HCT116 (cell line): ENCODE data around the gene TBPL1.

Source experiments
- EGR1 ChIP-seq: IDR thresholded peaks from 2 replicates; pipeline ENCODE4 v1.6.1; 2012; ENCODE audit warnings: low read depth
- EZH2 ChIP-seq: fragments of 200-600 bp; sonication (generic); IDR thresholded peaks from 2 replicates; pipeline ENCODE4 v1.6.1; 2017; ENCODE audit warnings: antibody characterized with exemption, mixed run types
- POLR2A ChIP-seq: IDR thresholded peaks from 2 replicates; pipeline ENCODE4 v1.7.0; 2011; ENCODE audit warnings: borderline replicate concordance; ENCODE audit not compliant: insufficient read depth, insufficient read length; ENCODE audit errors: extremely low read depth
- POLR2AphosphoS5 ChIP-seq: IDR thresholded peaks from 2 replicates; pipeline ENCODE4 v1.6.1; 2011; ENCODE audit warnings: mild to moderate bottlenecking, low read depth, low read length, moderate library complexity
- RAD21 ChIP-seq: IDR thresholded peaks from 2 replicates; pipeline ENCODE4 v1.6.1; 2012; ENCODE audit warnings: low read depth, mild to moderate bottlenecking
- SIN3A ChIP-seq: IDR thresholded peaks from 2 replicates; pipeline ENCODE4 v1.6.1; 2012; ENCODE audit warnings: low read depth
- ZNF274 ChIP-seq: fragments of 200-500 bp; sonication (Bioruptor generic); IDR thresholded peaks from 2 replicates; pipeline ENCODE4 v1.6.1; 2014; ENCODE audit warnings: mild to moderate bottlenecking, low read depth, low read length, inconsistent platforms
- TF ChIP-seq, protein P1 (sequence below), 3 experiments: fragments of 200-600 bp in 1 of 3; sonication (generic) in 1 of 3; IDR thresholded peaks in 2 of 3; conservative IDR thresholded peaks in 1 of 3; 2 replicates each; pipeline ENCODE4 v1.5.1; 2012 to 2017; ENCODE audit warnings: low read depth in 2 of 3, low read length in 2 of 3, antibody characterized with exemption in 1 of 3, borderline replicate concordance in 1 of 3, control low read depth in 1 of 3, mild to moderate bottlenecking in 1 of 3, mixed read lengths in 1 of 3, mixed run types in 1 of 3, moderate library complexity in 1 of 3; ENCODE audit not compliant: insufficient read depth in 1 of 3
- TF ChIP-seq, protein P2 (sequence below): IDR thresholded peaks from 2 replicates; pipeline ENCODE4 v1.6.1; 2012; ENCODE audit warnings: low read depth

DNA sequence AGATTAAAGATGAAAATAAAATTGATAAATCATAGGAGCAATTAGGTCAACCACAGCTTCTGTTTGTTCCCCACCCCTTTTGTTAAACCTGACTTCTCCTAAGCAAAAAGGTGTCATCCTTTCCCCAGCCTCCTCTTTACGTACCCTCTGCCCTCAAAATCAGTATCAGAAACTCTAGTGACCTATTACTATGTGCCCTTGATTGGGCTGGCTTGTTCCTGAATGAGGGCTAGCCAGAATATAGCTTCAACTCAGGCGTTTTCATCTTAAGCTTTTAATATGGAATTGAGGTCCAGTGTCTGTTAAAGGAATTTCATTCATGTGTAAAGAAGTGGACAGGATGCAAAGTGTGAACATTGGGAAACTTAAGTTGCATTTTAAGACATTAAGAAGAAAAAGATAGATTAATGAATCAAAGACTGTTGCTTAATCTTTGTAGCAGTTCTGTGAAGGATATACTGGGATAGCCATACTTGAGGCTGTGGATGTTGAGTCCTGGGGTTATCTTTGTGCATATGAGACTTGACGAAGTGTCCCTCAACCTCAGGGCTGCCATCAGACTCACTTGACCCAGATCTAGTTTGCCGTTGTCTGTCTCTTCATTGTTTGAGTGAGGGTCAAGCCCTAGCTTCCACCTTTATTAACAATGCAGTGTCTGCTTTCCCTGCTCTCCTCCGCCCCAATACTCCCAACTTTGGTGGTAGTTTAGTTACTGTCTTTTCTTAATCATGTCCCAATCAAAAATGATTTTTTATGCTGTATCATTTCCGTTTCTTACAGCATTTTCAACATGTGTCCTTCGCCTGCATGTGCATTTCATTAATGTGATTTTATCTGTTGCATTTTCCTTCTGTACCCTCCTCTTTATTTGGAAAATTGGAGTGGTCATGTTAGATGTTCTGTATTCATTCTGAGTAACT is 1.9 kb downstream of the TBPL1 start:
- no peak for TF ChIP-seq ZNF274
- TF ChIP-seq, protein P1, sequence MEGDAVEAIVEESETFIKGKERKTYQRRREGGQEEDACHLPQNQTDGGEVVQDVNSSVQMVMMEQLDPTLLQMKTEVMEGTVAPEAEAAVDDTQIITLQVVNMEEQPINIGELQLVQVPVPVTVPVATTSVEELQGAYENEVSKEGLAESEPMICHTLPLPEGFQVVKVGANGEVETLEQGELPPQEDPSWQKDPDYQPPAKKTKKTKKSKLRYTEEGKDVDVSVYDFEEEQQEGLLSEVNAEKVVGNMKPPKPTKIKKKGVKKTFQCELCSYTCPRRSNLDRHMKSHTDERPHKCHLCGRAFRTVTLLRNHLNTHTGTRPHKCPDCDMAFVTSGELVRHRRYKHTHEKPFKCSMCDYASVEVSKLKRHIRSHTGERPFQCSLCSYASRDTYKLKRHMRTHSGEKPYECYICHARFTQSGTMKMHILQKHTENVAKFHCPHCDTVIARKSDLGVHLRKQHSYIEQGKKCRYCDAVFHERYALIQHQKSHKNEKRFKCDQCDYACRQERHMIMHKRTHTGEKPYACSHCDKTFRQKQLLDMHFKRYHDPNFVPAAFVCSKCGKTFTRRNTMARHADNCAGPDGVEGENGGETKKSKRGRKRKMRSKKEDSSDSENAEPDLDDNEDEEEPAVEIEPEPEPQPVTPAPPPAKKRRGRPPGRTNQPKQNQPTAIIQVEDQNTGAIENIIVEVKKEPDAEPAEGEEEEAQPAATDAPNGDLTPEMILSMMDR (IDR thresholded peaks at IDR 0.05 in 2 of 3, conservative IDR thresholded peaks at IDR 0.05 in 1 of 3; ENCODE audit: borderline replicate concordance in 1 of 3, insufficient read depth in 1 of 3, low read depth in 2 of 3, low read length in 2 of 3) = no peak
- TF ChIP-seq, protein P2, sequence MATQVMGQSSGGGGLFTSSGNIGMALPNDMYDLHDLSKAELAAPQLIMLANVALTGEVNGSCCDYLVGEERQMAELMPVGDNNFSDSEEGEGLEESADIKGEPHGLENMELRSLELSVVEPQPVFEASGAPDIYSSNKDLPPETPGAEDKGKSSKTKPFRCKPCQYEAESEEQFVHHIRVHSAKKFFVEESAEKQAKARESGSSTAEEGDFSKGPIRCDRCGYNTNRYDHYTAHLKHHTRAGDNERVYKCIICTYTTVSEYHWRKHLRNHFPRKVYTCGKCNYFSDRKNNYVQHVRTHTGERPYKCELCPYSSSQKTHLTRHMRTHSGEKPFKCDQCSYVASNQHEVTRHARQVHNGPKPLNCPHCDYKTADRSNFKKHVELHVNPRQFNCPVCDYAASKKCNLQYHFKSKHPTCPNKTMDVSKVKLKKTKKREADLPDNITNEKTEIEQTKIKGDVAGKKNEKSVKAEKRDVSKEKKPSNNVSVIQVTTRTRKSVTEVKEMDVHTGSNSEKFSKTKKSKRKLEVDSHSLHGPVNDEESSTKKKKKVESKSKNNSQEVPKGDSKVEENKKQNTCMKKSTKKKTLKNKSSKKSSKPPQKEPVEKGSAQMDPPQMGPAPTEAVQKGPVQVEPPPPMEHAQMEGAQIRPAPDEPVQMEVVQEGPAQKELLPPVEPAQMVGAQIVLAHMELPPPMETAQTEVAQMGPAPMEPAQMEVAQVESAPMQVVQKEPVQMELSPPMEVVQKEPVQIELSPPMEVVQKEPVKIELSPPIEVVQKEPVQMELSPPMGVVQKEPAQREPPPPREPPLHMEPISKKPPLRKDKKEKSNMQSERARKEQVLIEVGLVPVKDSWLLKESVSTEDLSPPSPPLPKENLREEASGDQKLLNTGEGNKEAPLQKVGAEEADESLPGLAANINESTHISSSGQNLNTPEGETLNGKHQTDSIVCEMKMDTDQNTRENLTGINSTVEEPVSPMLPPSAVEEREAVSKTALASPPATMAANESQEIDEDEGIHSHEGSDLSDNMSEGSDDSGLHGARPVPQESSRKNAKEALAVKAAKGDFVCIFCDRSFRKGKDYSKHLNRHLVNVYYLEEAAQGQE = no peak
- TF ChIP-seq EGR1 = no peak
- TF ChIP-seq POLR2A = no peak
- TF ChIP-seq SIN3A = no peak
- TF ChIP-seq RAD21 = no peak
- TF ChIP-seq EZH2 = no peak
- no peak for TF ChIP-seq POLR2AphosphoS5
